HCT116 (cell line): ENCODE measurements around the gene CRHBP. TPM values are rescaled to one million over a fixed set of nuclear protein-coding genes. Genes with fewer than 3 reads are reported as not detected.

Experiments used
- ATAC-seq: fragments of 200-7000 bp; cut with Tn5 transposase; 2 replicates; pipeline ENCODE4 v1.9.1; 2020; ENCODE audit warnings: mild to moderate bottlenecking, moderate library complexity
- BruUV-seq: library from RNA; stranded (reverse); fragments of 400-500 nt; replicated peaks from 2 replicates; lab custom pipeline; 2021; lab: Mats Ljungman, UMichigan
- CTCF ChIA-PET: fragments of 300-600 bp; sonication (Branson Sonifier 250); formaldehyde crosslinking; loops from one replicate; lab custom pipeline; 2021; ENCODE audit warnings: antibody characterized with exemption; lab: Charles Lee
- POLR2A ChIA-PET: fragments of 300-600, 350-600 bp; sonication (Branson Sonifier 250); formaldehyde crosslinking; loops from one replicate; lab custom pipeline; 2021; ENCODE audit warnings: antibody characterized with exemption; lab: Charles Lee
- RAD21 ChIA-PET, 2 experiments: fragments of 300-600 bp; sonication (Branson Sonifier 250); formaldehyde crosslinking; loops; one replicate each; lab custom pipeline; 2023; ENCODE audit warnings: low total read pairs in 2 of 2; ENCODE audit not compliant: uncharacterized antibody in 2 of 2, unreplicated experiment in 2 of 2, low non-redundant PET in 1 of 2; lab: Charles Lee
- DNase-seq: peaks from one replicate; pipeline ENCODE4 v3.0.0-alpha.2; 2010; ENCODE audit warnings: low read depth, low spot score
- H2AFZ ChIP-seq: fragments of 200-600 bp; shearing (Covaris generic), sonication (generic); 2 replicates; pipeline ENCODE4 v1.6.1; 2017; ENCODE audit warnings: low read depth, mixed run types, mixed read lengths, antibody characterized with exemption, low read length; ENCODE audit not compliant: poor library complexity, severe bottlenecking
- H3K27ac ChIP-seq: 2 replicates; pipeline ENCODE4 v1.5.1; 2012; ENCODE audit warnings: low read depth, low read length
- H3K27me3 ChIP-seq: fragments of 200-600 bp; sonication (generic); 2 replicates; pipeline ENCODE4 v1.6.1; 2016; ENCODE audit warnings: mixed run types, low read length, mixed read lengths; ENCODE audit not compliant: insufficient read depth
- H3K36me3 ChIP-seq, 2 experiments: fragments of 200-500 bp in 1 of 2; fragments of 200-600 bp in 1 of 2; sonication (Bioruptor generic) in 1 of 2; sonication (generic) in 1 of 2; 2 replicates each; pipeline versions ENCODE4 v1.5.1 to v1.6.1; 2014 to 2016; ENCODE audit warnings: low read length in 2 of 2, inconsistent platforms in 1 of 2, mixed read lengths in 1 of 2, mixed run types in 1 of 2; ENCODE audit not compliant: insufficient read depth in 2 of 2, control insufficient read depth in 1 of 2
- H3K4me1 ChIP-seq, 2 experiments: fragments of 200-600 bp in 1 of 2; sonication (generic) in 1 of 2; 2 replicates each; pipeline versions ENCODE4 v1.5.1 to v1.6.1; 2012 to 2017; ENCODE audit warnings: low read length in 2 of 2, inconsistent platforms in 1 of 2, mild to moderate bottlenecking in 1 of 2, mixed read lengths in 1 of 2, mixed run types in 1 of 2, moderate library complexity in 1 of 2; ENCODE audit not compliant: insufficient read depth in 2 of 2, control insufficient read depth in 1 of 2
- H3K4me2 ChIP-seq: fragments of 200-600 bp; sonication (generic); 2 replicates; pipeline ENCODE4 v1.6.1; 2017; ENCODE audit warnings: mixed run types, low read length, mixed read lengths
- H3K4me3 ChIP-seq, 2 experiments: fragments of 200-600 bp in 1 of 2; sonication (generic) in 1 of 2; replicated peaks in 1 of 2; 2 replicates each; pipeline ENCODE4 v1.5.1; 2011 to 2016; ENCODE audit warnings: low read length in 2 of 2, control low read depth in 1 of 2, low read depth in 1 of 2, mild to moderate bottlenecking in 1 of 2, mixed read lengths in 1 of 2, mixed run types in 1 of 2
- H3K79me2 ChIP-seq: fragments of 200-600 bp; sonication (generic); 2 replicates; pipeline ENCODE4 v1.6.1; 2017; ENCODE audit warnings: mild to moderate bottlenecking, mixed run types, low read length, moderate library complexity, mixed read lengths; ENCODE audit not compliant: insufficient read depth
- H3K9ac ChIP-seq: fragments of 200-600 bp; sonication (generic); 2 replicates; pipeline ENCODE4 v1.6.1; 2016; ENCODE audit warnings: low read length, mixed read lengths
- H3K9me2 ChIP-seq: fragments of 200-600 bp; sonication (generic), shearing (Covaris generic); 2 replicates; pipeline ENCODE4 v1.6.1; 2017; ENCODE audit warnings: mixed run types, mild to moderate bottlenecking, moderate library complexity; ENCODE audit not compliant: insufficient read depth
- H3K9me3 ChIP-seq, 2 experiments: fragments of 200-500 bp in 1 of 2; fragments of 200-600 bp in 1 of 2; sonication (Bioruptor generic) in 1 of 2; sonication (generic) in 1 of 2; 2 replicates each; pipeline ENCODE4 v1.6.1; 2014 to 2017; ENCODE audit warnings: low read length in 2 of 2, mixed read lengths in 2 of 2, inconsistent platforms in 1 of 2, low read depth in 1 of 2, mild to moderate bottlenecking in 1 of 2, mixed run types in 1 of 2, moderate library complexity in 1 of 2; ENCODE audit not compliant: control insufficient read depth in 1 of 2, insufficient read depth in 1 of 2
- H4K20me1 ChIP-seq: fragments of 200-600 bp; sonication (generic), shearing (Covaris generic); 2 replicates; pipeline ENCODE4 v1.6.1; 2017; ENCODE audit warnings: mixed run types, mild to moderate bottlenecking, moderate library complexity; ENCODE audit not compliant: insufficient read depth
- CEBPB ChIP-seq: IDR thresholded peaks from 2 replicates; pipeline ENCODE4 v1.6.1; 2012; ENCODE audit warnings: low read depth
- EGR1 ChIP-seq: IDR thresholded peaks from 2 replicates; pipeline ENCODE4 v1.6.1; 2012; ENCODE audit warnings: low read depth
- ELF1 ChIP-seq: IDR thresholded peaks from 2 replicates; pipeline ENCODE4 v1.6.1; 2012; ENCODE audit warnings: low read depth, borderline replicate concordance
- EZH2 ChIP-seq: fragments of 200-600 bp; sonication (generic); IDR thresholded peaks from 2 replicates; pipeline ENCODE4 v1.6.1; 2017; ENCODE audit warnings: antibody characterized with exemption, mixed run types
- EZH2phosphoT487 ChIP-seq: fragments of 200-600 bp; IDR thresholded peaks from 2 replicates; pipeline ENCODE4 v1.6.1; 2018; ENCODE audit warnings: antibody characterized with exemption, borderline replicate concordance
- FOSL1 ChIP-seq: IDR thresholded peaks from 2 replicates; pipeline ENCODE4 v1.6.1; 2012; ENCODE audit warnings: low read depth
- JUND ChIP-seq: IDR thresholded peaks from 2 replicates; pipeline ENCODE4 v1.6.1; 2012
- POLR2A ChIP-seq: IDR thresholded peaks from 2 replicates; pipeline ENCODE4 v1.7.0; 2011; ENCODE audit warnings: borderline replicate concordance; ENCODE audit not compliant: insufficient read depth, insufficient read length; ENCODE audit errors: extremely low read depth
- SIN3A ChIP-seq: IDR thresholded peaks from 2 replicates; pipeline ENCODE4 v1.6.1; 2012; ENCODE audit warnings: low read depth
- SRF ChIP-seq: IDR thresholded peaks from 2 replicates; pipeline ENCODE4 v1.6.1; 2012; ENCODE audit warnings: low read depth
- ZFX ChIP-seq: fragments of 450-650 bp; IDR thresholded peaks from 2 replicates; pipeline ENCODE4 v1.6.1; 2017
- ZNF274 ChIP-seq: fragments of 200-500 bp; sonication (Bioruptor generic); IDR thresholded peaks from 2 replicates; pipeline ENCODE4 v1.6.1; 2014; ENCODE audit warnings: mild to moderate bottlenecking, low read depth, low read length, inconsistent platforms
- intact Hi-C: fragments of 100-400 bp; cut with micrococcal nuclease; formaldehyde crosslinking; loops from 2 replicates; pipeline ENCODE4 v1.10.0; 2022
- total RNA-seq: library from RNA; stranded (reverse); gene quantifications from one replicate; pipeline ENCODE4 v1.2.1, GENCODE V29; 2021; ENCODE audit not compliant: unreplicated experiment
- TF ChIP-seq, protein P1 (sequence below), 3 experiments: fragments of 200-600 bp in 1 of 3; sonication (generic) in 1 of 3; IDR thresholded peaks in 2 of 3; conservative IDR thresholded peaks in 1 of 3; 2 replicates each; pipeline ENCODE4 v1.5.1; 2012 to 2017; ENCODE audit warnings: low read depth in 2 of 3, low read length in 2 of 3, antibody characterized with exemption in 1 of 3, borderline replicate concordance in 1 of 3, control low read depth in 1 of 3, mild to moderate bottlenecking in 1 of 3, mixed read lengths in 1 of 3, mixed run types in 1 of 3, moderate library complexity in 1 of 3; ENCODE audit not compliant: insufficient read depth in 1 of 3
- TF ChIP-seq, protein P2 (sequence below): IDR thresholded peaks from 2 replicates; pipeline ENCODE4 v1.6.1; 2012; ENCODE audit warnings: low read depth
- TF ChIP-seq, protein P3 (sequence below): IDR thresholded peaks from 2 replicates; pipeline ENCODE4 v1.6.1; 2011; ENCODE audit warnings: mild to moderate bottlenecking, low read length, moderate library complexity; ENCODE audit not compliant: insufficient replicate concordance; ENCODE audit errors: extremely low read depth

Gene CRHBP
- total RNA-seq, 1 experiment from 2014 or later = not detected

GRCh38 chr5:76980518-76981144, 27.8 kb downstream of the CRHBP start:
- intact Hi-C loops = no loop called here
- TF ChIP-seq ZNF274 (no peak), JUND (no peak), EZH2 (no peak), EZH2phosphoT487 (no peak), POLR2A (no peak), FOSL1 (no peak), ELF1 (no peak), SIN3A (no peak), SRF (no peak), EGR1 (no peak), ZFX (no peak), CEBPB (no peak)
- TF ChIP-seq, protein P1, sequence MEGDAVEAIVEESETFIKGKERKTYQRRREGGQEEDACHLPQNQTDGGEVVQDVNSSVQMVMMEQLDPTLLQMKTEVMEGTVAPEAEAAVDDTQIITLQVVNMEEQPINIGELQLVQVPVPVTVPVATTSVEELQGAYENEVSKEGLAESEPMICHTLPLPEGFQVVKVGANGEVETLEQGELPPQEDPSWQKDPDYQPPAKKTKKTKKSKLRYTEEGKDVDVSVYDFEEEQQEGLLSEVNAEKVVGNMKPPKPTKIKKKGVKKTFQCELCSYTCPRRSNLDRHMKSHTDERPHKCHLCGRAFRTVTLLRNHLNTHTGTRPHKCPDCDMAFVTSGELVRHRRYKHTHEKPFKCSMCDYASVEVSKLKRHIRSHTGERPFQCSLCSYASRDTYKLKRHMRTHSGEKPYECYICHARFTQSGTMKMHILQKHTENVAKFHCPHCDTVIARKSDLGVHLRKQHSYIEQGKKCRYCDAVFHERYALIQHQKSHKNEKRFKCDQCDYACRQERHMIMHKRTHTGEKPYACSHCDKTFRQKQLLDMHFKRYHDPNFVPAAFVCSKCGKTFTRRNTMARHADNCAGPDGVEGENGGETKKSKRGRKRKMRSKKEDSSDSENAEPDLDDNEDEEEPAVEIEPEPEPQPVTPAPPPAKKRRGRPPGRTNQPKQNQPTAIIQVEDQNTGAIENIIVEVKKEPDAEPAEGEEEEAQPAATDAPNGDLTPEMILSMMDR (IDR thresholded peaks at IDR 0.05 in 2 of 3, conservative IDR thresholded peaks at IDR 0.05 in 1 of 3; ENCODE audit: borderline replicate concordance in 1 of 3, insufficient read depth in 1 of 3, low read depth in 2 of 3, low read length in 2 of 3) = no peak
- TF ChIP-seq, protein P2, sequence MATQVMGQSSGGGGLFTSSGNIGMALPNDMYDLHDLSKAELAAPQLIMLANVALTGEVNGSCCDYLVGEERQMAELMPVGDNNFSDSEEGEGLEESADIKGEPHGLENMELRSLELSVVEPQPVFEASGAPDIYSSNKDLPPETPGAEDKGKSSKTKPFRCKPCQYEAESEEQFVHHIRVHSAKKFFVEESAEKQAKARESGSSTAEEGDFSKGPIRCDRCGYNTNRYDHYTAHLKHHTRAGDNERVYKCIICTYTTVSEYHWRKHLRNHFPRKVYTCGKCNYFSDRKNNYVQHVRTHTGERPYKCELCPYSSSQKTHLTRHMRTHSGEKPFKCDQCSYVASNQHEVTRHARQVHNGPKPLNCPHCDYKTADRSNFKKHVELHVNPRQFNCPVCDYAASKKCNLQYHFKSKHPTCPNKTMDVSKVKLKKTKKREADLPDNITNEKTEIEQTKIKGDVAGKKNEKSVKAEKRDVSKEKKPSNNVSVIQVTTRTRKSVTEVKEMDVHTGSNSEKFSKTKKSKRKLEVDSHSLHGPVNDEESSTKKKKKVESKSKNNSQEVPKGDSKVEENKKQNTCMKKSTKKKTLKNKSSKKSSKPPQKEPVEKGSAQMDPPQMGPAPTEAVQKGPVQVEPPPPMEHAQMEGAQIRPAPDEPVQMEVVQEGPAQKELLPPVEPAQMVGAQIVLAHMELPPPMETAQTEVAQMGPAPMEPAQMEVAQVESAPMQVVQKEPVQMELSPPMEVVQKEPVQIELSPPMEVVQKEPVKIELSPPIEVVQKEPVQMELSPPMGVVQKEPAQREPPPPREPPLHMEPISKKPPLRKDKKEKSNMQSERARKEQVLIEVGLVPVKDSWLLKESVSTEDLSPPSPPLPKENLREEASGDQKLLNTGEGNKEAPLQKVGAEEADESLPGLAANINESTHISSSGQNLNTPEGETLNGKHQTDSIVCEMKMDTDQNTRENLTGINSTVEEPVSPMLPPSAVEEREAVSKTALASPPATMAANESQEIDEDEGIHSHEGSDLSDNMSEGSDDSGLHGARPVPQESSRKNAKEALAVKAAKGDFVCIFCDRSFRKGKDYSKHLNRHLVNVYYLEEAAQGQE = no peak
- TF ChIP-seq, protein P3, sequence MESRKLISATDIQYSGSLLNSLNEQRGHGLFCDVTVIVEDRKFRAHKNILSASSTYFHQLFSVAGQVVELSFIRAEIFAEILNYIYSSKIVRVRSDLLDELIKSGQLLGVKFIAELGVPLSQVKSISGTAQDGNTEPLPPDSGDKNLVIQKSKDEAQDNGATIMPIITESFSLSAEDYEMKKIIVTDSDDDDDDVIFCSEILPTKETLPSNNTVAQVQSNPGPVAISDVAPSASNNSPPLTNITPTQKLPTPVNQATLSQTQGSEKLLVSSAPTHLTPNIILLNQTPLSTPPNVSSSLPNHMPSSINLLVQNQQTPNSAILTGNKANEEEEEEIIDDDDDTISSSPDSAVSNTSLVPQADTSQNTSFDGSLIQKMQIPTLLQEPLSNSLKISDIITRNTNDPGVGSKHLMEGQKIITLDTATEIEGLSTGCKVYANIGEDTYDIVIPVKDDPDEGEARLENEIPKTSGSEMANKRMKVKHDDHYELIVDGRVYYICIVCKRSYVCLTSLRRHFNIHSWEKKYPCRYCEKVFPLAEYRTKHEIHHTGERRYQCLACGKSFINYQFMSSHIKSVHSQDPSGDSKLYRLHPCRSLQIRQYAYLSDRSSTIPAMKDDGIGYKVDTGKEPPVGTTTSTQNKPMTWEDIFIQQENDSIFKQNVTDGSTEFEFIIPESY = no peak
- H3K4me1 ChIP-seq = no peaks in the 10 kb centered on the region
- H2AFZ ChIP-seq = no peak overlapping the region
- CTCF ChIA-PET = no interaction called here
- H3K9me2 ChIP-seq = no peaks in the 10 kb centered on the region
- no peak for ATAC-seq
- no peak overlapping the region for H3K4me3 ChIP-seq
- no peaks in the 10 kb centered on the region for H4K20me1 ChIP-seq
- no TSS peak for BruUV-seq
- no peaks in the 10 kb centered on the region for H3K9me3 ChIP-seq
- no peaks in the 10 kb centered on the region for H3K79me2 ChIP-seq
- H3K27ac ChIP-seq = no peak overlapping the region
- no peaks in the 10 kb centered on the region for H3K36me3 ChIP-seq
- no peak overlapping the region for H3K4me2 ChIP-seq
- RAD21 ChIA-PET = no interaction called here
- POLR2A ChIA-PET = no interaction called here
- DNase-seq = no peak
- H3K27me3 ChIP-seq = no peaks in the 10 kb centered on the region
- H3K9ac ChIP-seq = no peak overlapping the region
